Measurements from ENCODE around the gene EFNB2.

DNA sequence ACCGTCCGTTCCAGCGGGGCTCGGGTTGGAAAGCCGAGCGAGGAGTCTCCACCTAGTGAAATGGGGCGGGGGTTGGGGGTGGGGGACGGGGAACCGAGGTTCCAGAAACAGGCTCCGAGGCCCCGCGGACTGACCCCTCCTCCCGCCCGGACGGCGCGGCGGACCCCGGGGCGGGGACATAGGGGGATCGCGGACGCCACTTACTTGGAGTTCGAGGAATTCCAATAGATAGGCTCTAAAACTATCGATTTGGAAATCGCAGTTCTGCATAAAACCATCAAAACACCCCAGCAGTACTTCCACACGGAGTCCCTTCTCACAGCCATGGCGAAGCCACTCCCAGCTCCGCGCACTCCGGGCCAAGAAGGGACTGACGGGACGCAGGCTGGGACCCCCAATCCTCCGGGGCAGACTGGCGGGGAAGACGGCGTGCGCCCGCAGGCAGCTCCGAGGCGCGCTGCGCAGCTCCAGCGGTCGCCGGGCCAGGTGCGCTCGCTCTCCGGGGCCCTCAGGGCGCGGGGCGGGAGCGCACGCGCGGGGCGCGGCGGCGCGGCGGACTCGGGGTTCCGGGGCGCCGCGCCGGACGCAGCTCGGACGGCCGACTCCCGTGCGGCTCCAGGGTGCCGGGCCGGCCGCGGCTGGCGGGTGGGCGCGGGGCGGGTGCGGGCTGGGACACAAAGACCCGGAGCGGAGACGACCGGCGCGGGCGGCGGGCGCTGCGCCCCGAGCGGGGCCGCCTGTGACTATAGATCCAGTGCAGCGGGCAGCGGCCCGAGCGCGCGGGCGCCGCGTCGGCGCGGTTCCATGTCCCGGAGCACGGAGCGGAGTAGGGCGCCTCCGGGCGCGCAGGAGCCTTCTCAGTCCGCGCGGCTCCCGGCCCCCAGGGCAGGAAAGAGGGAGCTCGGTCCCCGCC lies 567 bp downstream of the EFNB2 start:
- TF ChIP-seq, protein P1, sequence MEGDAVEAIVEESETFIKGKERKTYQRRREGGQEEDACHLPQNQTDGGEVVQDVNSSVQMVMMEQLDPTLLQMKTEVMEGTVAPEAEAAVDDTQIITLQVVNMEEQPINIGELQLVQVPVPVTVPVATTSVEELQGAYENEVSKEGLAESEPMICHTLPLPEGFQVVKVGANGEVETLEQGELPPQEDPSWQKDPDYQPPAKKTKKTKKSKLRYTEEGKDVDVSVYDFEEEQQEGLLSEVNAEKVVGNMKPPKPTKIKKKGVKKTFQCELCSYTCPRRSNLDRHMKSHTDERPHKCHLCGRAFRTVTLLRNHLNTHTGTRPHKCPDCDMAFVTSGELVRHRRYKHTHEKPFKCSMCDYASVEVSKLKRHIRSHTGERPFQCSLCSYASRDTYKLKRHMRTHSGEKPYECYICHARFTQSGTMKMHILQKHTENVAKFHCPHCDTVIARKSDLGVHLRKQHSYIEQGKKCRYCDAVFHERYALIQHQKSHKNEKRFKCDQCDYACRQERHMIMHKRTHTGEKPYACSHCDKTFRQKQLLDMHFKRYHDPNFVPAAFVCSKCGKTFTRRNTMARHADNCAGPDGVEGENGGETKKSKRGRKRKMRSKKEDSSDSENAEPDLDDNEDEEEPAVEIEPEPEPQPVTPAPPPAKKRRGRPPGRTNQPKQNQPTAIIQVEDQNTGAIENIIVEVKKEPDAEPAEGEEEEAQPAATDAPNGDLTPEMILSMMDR (conservative IDR thresholded peaks at IDR 0.05; ENCODE audit: low read length) = no peak
- TF ChIP-seq EZH2phosphoT487 (IDR thresholded peaks at IDR 0.05; ENCODE audit: borderline replicate concordance, low read depth, low read length) = no peak
